SIG-M5 treated with dmso at 0.1 percent for 504 hours (cell line): Measurements from ENCODE around the gene RNPS1.

Experiments
- DNase-seq: peaks from one replicate; lab custom pipeline; 2025; ENCODE audit not compliant: unreplicated experiment; lab: John Stamatoyannopoulos, UW

RNPS1 gene

DNA sequence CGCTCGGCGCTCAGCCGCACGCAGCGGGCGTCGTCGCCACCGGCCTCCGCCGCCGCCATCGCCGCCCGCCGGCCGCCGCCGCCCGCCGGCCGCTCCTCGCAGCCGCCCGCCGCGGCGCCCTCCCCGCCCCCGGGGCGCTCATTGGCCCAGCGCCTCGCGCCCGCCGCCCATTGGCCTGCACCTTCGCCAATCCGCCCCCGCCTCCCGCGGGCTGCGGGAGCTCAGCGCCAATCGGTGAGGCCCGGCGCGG, 53.3 kb downstream of the RNPS1 start, which contains the start of gene PGP:
Gene PGP, minus strand, starts transcription at position 122 of the 250 bp plus-strand sequence. Its CDS starts 63 bp downstream, at position 59.
- no peak for DNase-seq

- no peak for DNase-seq
Observed at GRCh38 chr16:2213817-2214718, 53.9 kb downstream of the RNPS1 start.

- DNase-seq: peak; percentile 68
Observed at GRCh38 chr16:2212362-2213324, 55.3 kb downstream of the RNPS1 start.

DNA sequence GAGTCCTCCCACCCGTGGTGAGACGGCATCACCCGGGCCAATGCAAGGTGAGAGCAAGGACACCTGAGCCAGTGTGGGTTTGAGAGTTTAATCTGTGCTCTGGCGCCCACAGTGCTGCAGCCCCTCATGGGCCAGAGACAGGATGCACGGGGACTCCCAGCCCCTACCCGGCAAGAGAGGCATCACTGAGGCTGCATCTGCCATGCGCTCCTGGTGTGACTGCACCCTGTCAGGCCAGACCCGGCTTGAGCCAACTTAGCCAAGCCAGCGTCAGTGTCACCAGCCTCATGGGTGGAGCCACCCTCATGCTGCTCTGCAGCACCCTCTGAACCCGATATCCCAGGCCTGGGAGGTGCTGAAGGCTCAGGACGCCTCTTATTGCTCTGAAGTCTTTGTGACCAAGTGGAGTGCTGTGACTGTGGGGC, 56.0 kb downstream of the RNPS1 start:
- no peak for DNase-seq

GRCh38 chr16:2210386-2211365, 57.2 kb downstream of the RNPS1 start, which contains the start of gene BRICD5:
BRICD5 (minus strand) TSS chr16:2210863; CDS start chr16:2210833, 30 bp downstream.
- DNase-seq: no peak

GRCh38 chr16:2210009-2210332, 58.0 kb downstream of the RNPS1 start:
- DNase-seq: no peak

DNA sequence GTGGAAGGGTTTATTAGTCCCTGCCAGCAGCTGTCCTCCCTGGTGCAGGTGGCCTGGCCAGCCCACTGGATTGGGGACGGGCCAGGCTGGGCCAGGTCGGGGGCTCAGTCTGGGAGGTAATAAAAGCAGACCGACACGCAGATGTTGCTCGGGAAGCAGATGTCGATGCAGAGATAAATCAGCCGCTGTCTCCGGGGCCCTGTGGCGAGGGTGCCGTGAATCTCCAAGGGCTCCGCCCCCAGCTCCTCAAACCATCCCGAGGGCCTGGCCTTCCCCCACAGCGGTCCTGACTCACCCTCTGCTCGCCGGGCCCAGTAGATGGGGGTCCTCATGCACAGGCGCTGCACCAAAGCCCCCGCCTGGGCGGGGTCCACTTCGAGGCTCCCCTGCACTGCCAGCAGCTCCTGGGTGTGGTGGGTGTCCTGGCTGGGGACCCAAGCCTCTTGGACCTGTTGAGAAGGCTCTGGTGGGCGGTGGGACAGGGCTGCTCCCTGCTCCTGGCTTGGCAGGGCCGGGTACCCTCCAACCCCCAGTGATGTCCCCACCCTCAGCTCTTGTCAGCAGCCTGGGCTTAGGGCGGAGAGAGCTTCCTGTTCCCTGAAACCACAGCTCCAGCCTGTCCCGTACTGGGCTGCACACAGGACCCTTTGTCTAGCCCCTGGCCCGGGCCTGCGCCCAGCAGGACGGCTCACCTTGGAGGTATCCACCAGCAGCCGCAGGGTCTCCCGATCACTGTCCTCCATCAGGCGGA, 58.5 kb downstream of the RNPS1 start:
- DNase-seq: no peak

DNA sequence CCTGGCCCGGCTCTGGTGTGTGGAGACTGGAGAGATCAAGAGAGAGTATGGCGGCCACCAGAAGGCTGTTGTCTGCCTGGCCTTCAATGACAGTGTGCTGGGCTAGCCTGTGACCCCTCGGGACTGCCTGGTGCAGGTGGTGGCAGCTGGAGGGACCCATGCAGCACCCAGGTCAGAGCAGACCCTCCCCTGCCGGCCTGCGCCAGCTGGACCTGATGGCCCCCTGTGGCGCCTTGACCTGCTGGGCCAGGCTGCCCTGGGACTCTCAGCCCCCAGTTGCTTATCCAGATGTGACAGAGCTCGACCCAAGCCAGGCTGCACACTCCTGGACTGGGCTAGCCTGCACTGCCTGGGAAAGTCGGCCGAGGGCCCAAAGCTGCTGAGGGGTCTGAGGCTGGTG, 59.2 kb downstream of the RNPS1 start:
- DNase-seq: no peak

DNA sequence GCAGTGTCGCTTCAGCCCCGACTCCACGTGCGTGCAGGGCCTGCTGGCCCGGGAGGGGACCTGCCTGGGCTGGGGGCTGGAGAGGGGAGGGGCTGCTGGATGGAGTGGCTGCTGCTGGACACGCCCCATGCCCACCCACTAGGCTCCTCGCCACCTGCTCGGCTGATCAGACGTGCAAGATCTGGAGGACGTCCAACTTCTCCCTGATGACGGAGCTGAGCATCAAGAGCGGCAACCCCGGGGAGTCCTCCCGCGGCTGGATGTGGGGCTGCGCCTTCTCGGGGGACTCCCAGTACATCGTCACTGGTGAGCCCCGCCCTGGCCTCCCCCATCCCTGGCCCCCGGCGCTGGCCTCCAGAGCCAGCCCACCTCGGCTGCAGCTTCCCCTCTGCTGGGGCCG, 59.6 kb downstream of the RNPS1 start:
- no peak for DNase-seq

- DNase-seq: no peak
Observed at GRCh38 chr16:2207872-2208271, 60.1 kb downstream of the RNPS1 start.

- peak; percentile 65 for DNase-seq
Observed at GRCh38 chr16:2206780-2207433, 61.0 kb downstream of the RNPS1 start.

- no peak for DNase-seq
Observed at GRCh38 chr16:2206420-2206779, 61.5 kb downstream of the RNPS1 start.

DNA sequence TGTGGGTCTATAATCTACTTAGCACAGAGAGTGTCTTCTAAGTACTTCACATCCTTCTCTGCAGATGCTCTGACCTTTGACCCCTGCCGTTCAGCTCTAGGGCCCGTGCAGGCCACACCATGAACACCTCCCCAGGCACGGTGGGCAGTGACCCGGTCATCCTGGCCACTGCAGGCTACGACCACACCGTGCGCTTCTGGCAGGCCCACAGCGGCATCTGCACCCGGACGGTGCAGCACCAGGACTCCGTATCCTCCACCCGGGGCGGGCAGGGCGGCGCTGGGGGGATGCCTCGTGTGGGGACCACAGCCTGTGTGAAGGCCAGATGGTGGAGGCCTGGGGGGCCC, 62.0 kb downstream of the RNPS1 start:
- no peak for DNase-seq

DNA sequence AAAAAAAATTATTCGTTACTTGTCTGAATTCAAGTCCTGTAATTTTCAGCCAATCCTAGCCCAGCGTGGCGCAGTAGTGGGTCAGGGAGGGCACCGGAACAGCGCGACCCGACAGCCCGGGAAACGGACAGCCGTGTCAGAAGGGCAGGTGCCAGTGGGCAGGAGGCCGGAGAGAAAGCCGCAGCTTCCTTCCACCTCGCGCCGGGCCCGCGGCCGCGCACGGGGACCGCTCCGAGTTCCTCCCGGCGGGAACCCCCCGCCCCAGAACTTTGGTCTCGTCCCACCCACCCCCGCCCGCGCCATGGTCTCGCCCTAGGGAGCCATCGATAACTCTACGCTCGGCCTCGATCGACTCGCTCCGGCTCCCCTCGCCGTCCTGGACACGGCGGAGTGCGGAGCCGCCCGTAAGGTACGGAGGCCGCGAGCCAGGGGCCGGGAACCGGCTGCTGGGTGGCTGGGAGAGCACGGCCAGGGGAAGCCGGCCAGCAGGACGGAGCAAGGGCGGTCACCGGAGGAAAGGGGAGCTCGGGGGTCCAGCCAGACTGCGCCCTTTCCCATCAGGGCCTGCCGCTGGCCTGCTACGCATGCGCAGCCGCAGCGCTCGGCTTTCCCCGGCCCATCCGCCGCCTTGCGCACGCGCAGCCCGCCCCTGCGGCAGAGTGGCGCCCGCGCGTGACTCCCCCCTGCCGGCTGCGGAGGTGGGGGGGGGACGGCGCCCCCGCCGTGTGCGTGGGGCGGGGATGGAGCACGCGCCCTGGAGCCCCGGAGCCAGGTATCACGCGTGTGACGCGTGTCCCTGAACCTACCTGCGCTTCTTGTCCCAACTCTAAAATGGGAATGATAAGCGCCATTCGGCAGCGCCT, 62.6 kb downstream of the RNPS1 start, which contains the start of gene MLST8:
Gene MLST8, plus strand, starts transcription at position 351 of the 863 bp plus-strand sequence. CDS start 632 bp downstream, outside the sequence.
- peak; percentile 72 for DNase-seq

GRCh38 chr16:2204416-2205103, 63.4 kb downstream of the RNPS1 start:
- DNase-seq: no peak
